Fibroblast of the aortic adventitia (primary cell): ENCODE results near the gene LRIG1. TPM values are rescaled to one million over a fixed set of nuclear protein-coding genes. Genes with fewer than 3 reads are reported as not detected.

Experiments
- DNase-seq: peaks from one replicate; pipeline ENCODE4 v3.0.0-alpha.2; 2010; ENCODE audit warnings: low read depth
- H3K4me3 ChIP-seq: 2 replicates; pipeline ENCODE4 v1.5.1; 2011; ENCODE audit warnings: low read depth, mild to moderate bottlenecking, control low read depth, low read length, moderate library complexity
- CTCF ChIP-seq: IDR thresholded peaks from 2 replicates; pipeline ENCODE4 v1.5.1; 2011; ENCODE audit warnings: mild to moderate bottlenecking, low read length, control low read depth, inconsistent platforms; ENCODE audit not compliant: insufficient read depth
- total RNA-seq: library from RNA; depleted of rRNA; stranded (reverse); fragments of >200 nt; gene quantifications from 2 replicates; pipeline ENCODE4 v1.2.3, GENCODE V29; 2012; ENCODE audit warnings: low replicate concordance

The LRIG1 gene
- total RNA-seq, 1 donor: 26.4 TPM

GRCh38 chr3:66383023-66383422, 117.8 kb downstream of the LRIG1 start:
- DNase-seq: no peak
- no peak for TF ChIP-seq CTCF
- no peak overlapping the region for H3K4me3 ChIP-seq

GRCh38 chr3:66382142-66382541, 118.7 kb downstream of the LRIG1 start:
- no peak overlapping the region for H3K4me3 ChIP-seq
- DNase-seq: no peak
- TF ChIP-seq CTCF: no peak

GRCh38 chr3:66381626-66382025, 119.2 kb downstream of the LRIG1 start:
- H3K4me3 ChIP-seq: no peak overlapping the region
- TF ChIP-seq CTCF: no peak
- no peak for DNase-seq

GRCh38 chr3:66380200-66380932, 120.5 kb downstream of the LRIG1 start:
- no peak for DNase-seq
- TF ChIP-seq CTCF: no peak

GRCh38 chr3:66379565-66379964, 121.3 kb downstream of the LRIG1 start:
- no peak for TF ChIP-seq CTCF
- DNase-seq: no peak
- H3K4me3 ChIP-seq: no peak overlapping the region

More at GRCh38 chr3:66380200-66380932, 120.5 kb downstream of the LRIG1 start:
- H3K4me3 ChIP-seq: no peak overlapping the region

- peak; percentile 45 for TF ChIP-seq CTCF
- peak; percentile 13 for DNase-seq
- no peak overlapping the region for H3K4me3 ChIP-seq
Observed at GRCh38 chr3:66378256-66378655, 122.6 kb downstream of the LRIG1 start.

GRCh38 chr3:66377800-66378199, 123.0 kb downstream of the LRIG1 start:
- DNase-seq: no peak
- no peak for TF ChIP-seq CTCF
- no peak overlapping the region for H3K4me3 ChIP-seq
